BE2C (cell line): Measurements from ENCODE around the gene TUBG1.
"Not testable (repeated sequence)": the region's sequence is repeated elsewhere in the genome, so short reads cannot be mapped to it uniquely, and the experiment has no call there.

ENCODE experiments used
- DNase-seq: peaks from one replicate; pipeline ENCODE4 v3.0.0-alpha.2; 2020
- H3K27me3 ChIP-seq: fragments of 250-450 bp; sonication (Bioruptor Pico); 2 replicates; pipeline ENCODE4 v1.5.1; 2020; ENCODE audit warnings: mild to moderate bottlenecking
- H3K36me3 ChIP-seq: fragments of 250-450 bp; sonication (Bioruptor Pico); 2 replicates; pipeline ENCODE4 v1.5.1; 2020; ENCODE audit warnings: mild to moderate bottlenecking
- H3K4me1 ChIP-seq: fragments of 250-450 bp; sonication (Bioruptor Pico); 2 replicates; pipeline ENCODE4 v1.5.1; 2020
- H3K4me3 ChIP-seq: 2 replicates; pipeline ENCODE4 v1.5.1; 2011; ENCODE audit warnings: low read depth, low read length
- H3K9me3 ChIP-seq: fragments of 250-450 bp; sonication (Bioruptor Pico); 2 replicates; pipeline ENCODE4 v1.5.1; 2020
- CTCF ChIP-seq: IDR thresholded peaks from 2 replicates; pipeline ENCODE4 v1.5.1; 2012; ENCODE audit warnings: mild to moderate bottlenecking, low read depth, low read length

TUBG1 gene

GRCh38 chr17:42651392-42651791 is 41.9 kb downstream of the TUBG1 start:
- H3K4me3 ChIP-seq = no peak overlapping the region
- peaks cover 10% of the 10 kb centered on the region for H3K4me1 ChIP-seq
- TF ChIP-seq CTCF = no peak
- H3K36me3 ChIP-seq = no peaks in the 10 kb centered on the region
- no peaks in the 10 kb centered on the region for H3K27me3 ChIP-seq
- no peaks in the 10 kb centered on the region for H3K9me3 ChIP-seq
- no peak for DNase-seq

GRCh38 chr17:42653179-42654124 is 44.0 kb downstream of the TUBG1 start:
- no peaks in the 10 kb centered on the region for H3K36me3 ChIP-seq
- TF ChIP-seq CTCF = no peak
- DNase-seq = peak; percentile 95
- H3K4me1 ChIP-seq = peaks cover 10% of the 10 kb centered on the region
- peak overlapping the region; percentile 52 for H3K4me3 ChIP-seq
- H3K9me3 ChIP-seq = no peaks in the 10 kb centered on the region
- H3K27me3 ChIP-seq = no peaks in the 10 kb centered on the region

GRCh38 chr17:42655528-42655927 is 46.0 kb downstream of the TUBG1 start:
- Histone ChIP-seq H3K9me3 (no peaks in the 10 kb centered on the region), H3K4me3 (no peak overlapping the region), H3K36me3 (no peaks in the 10 kb centered on the region), H3K27me3 (no peaks in the 10 kb centered on the region), H3K4me1 (peaks cover 15% of the 10 kb centered on the region)
- TF ChIP-seq CTCF = no peak
- DNase-seq = no peak

- no peak overlapping the region for H3K4me3 ChIP-seq
- H3K27me3 ChIP-seq = no peaks in the 10 kb centered on the region
- peaks cover 14% of the 10 kb centered on the region for H3K36me3 ChIP-seq
- TF ChIP-seq CTCF = no peak
- H3K4me1 ChIP-seq = peaks cover 16% of the 10 kb centered on the region
- no peak for DNase-seq
- no peaks in the 10 kb centered on the region for H3K9me3 ChIP-seq
Observed at GRCh38 chr17:42657824-42658588, 48.5 kb downstream of the TUBG1 start.

- Histone ChIP-seq H3K36me3 (peaks cover 15% of the 10 kb centered on the region), H3K9me3 (no peaks in the 10 kb centered on the region), H3K27me3 (no peaks in the 10 kb centered on the region), H3K4me1 (peaks cover 13% of the 10 kb centered on the region), H3K4me3 (peak within 1 kb of the TSS; percentile 76)
- TF ChIP-seq CTCF = no peak
- peak; percentile 95 for DNase-seq
Observed at GRCh38 chr17:42659079-42659931, 49.8 kb downstream of the TUBG1 start, which contains the start of gene TUBG2. Gene TUBG2, plus strand, starts transcription at chr17:42659284. Its CDS starts 220 bp downstream, at chr17:42659504.

- H3K9me3 ChIP-seq, H3K4me1 ChIP-seq, H3K27me3 ChIP-seq, DNase-seq: not testable (repeated sequence)
- peak overlapping the region; percentile 76 for H3K4me3 ChIP-seq
- peaks cover 17% of the 10 kb centered on the region for H3K36me3 ChIP-seq
Observed at GRCh38 chr17:42659932-42660274, 50.4 kb downstream of the TUBG1 start.
